A549 (cell line): ENCODE measurements around the gene FCHO2. TPM values are rescaled to one million over a fixed set of nuclear protein-coding genes. Genes with fewer than 3 reads are reported as not detected.

Experiments used
- ATAC-seq, 2 experiments: fragments of 200-7000 bp in 1 of 2; fragments of >200 bp in 1 of 2; cut with Nextera tagmentation in 1 of 2; cut with Tn5 transposase in 1 of 2; 3 replicates each; pipeline versions ENCODE4 v1.8.0 to v1.9.1; 2018 to 2020; ENCODE audit warnings: mild to moderate bottlenecking in 1 of 2, moderate library complexity in 1 of 2
- CTCF ChIA-PET: fragments of 300-600 bp; sonication (Branson Sonifier 250); formaldehyde crosslinking; extraction: SDS; loops from one replicate; lab custom pipeline; 2021; ENCODE audit warnings: antibody characterized with exemption, inconsistent platforms; lab: Yijun Ruan, JAX
- POLR2A ChIA-PET: fragments of 350-600 bp; formaldehyde crosslinking; extraction: SDS; loops from one replicate; lab custom pipeline; 2021; ENCODE audit warnings: antibody characterized with exemption, inconsistent platforms; lab: Yijun Ruan, JAX
- DNase-seq, 2 experiments: peaks; one replicate each; pipeline versions ENCODE4 v3.0.0 to v3.0.0-alpha.2; 2011 to 2016; ENCODE audit warnings: low read depth in 1 of 2, low spot score in 1 of 2
- FAIRE-seq: peaks from 2 replicates; lab custom pipeline; 2011; peaks lifted over from hg19 to GRCh38; lab: Jason Lieb, UNC
- H3K27ac ChIP-seq, 2 experiments: fragments of >200 bp; sonication (Bioruptor Twin); formaldehyde crosslinking; 3 replicates each; pipeline ENCODE4 v1.5.1; 2016 to 2017
- H3K4me1 ChIP-seq: fragments of >200 bp; sonication (Bioruptor Twin); formaldehyde crosslinking; 3 replicates; pipeline ENCODE4 v1.6.1; 2016
- H3K4me2 ChIP-seq: fragments of >200 bp; sonication (Bioruptor Twin); formaldehyde crosslinking; 3 replicates; pipeline ENCODE4 v1.6.1; 2016
- H3K4me3 ChIP-seq: fragments of >200 bp; sonication (Bioruptor Twin); formaldehyde crosslinking; 3 replicates; pipeline ENCODE4 v1.5.1; 2016
- H3K9me3 ChIP-seq: fragments of >200 bp; sonication (Bioruptor Twin); formaldehyde crosslinking; 3 replicates; pipeline ENCODE4 v1.6.1; 2016
- BCL3 ChIP-seq: fragments of >200 bp; sonication (Bioruptor Twin); formaldehyde crosslinking; IDR thresholded peaks from 3 replicates; pipeline ENCODE4 v1.6.1; 2016
- EHF ChIP-seq: fragments of 250-450 bp; sonication (Bioruptor Pico); IDR thresholded peaks from 2 replicates; pipeline ENCODE4 v1.5.0; 2020; ENCODE audit warnings: mild to moderate bottlenecking
- EHMT2 ChIP-seq: fragments of 200-600 bp; sonication (generic); IDR thresholded peaks from 2 replicates; pipeline ENCODE4 v1.6.1; 2016; ENCODE audit warnings: antibody characterized with exemption, low read depth, mild to moderate bottlenecking, moderate library complexity
- FOXS1 ChIP-seq: fragments of 250-450 bp; sonication (Bioruptor Pico); IDR thresholded peaks from 2 replicates; pipeline ENCODE4 v1.5.0; 2020; ENCODE audit warnings: mild to moderate bottlenecking, moderate library complexity
- HDAC2 ChIP-seq: fragments of 200-600 bp; sonication (generic); IDR thresholded peaks from 2 replicates; pipeline ENCODE4 v1.6.1; 2016
- HES2 ChIP-seq: fragments of >200 bp; sonication (Bioruptor Twin); formaldehyde crosslinking; IDR thresholded peaks from 2 replicates; pipeline ENCODE4 v1.6.1; 2016
- JUNB ChIP-seq: fragments of >200 bp; sonication (Bioruptor Twin); formaldehyde crosslinking; IDR thresholded peaks from 2 replicates; pipeline ENCODE4 v1.6.1; 2016
- MAFK ChIP-seq: fragments of 450-650 bp; IDR thresholded peaks from 2 replicates; pipeline ENCODE4 v1.6.1; 2014; ENCODE audit not compliant: partially characterized antibody
- NFE2L2 ChIP-seq: fragments of 150-350 bp; conservative IDR thresholded peaks from 2 replicates; pipeline ENCODE4 v1.6.1; 2014; ENCODE audit warnings: low read length
- NPAS2 ChIP-seq: fragments of 250-450 bp; sonication (Bioruptor Pico); IDR thresholded peaks from 2 replicates; pipeline ENCODE4 v1.8.0; 2022; ENCODE audit warnings: mild to moderate bottlenecking, moderate library complexity, borderline replicate concordance
- NR3C1 ChIP-seq: fragments of >200 bp; sonication (Bioruptor Twin); formaldehyde crosslinking; IDR thresholded peaks from 3 replicates; pipeline ENCODE4 v1.6.1; 2017
- PHF8 ChIP-seq: fragments of 200-600 bp; sonication (generic); IDR thresholded peaks from 2 replicates; pipeline ENCODE4 v1.6.1; 2016; ENCODE audit warnings: low read depth, mild to moderate bottlenecking, antibody characterized with exemption, moderate library complexity, borderline replicate concordance
- RARB ChIP-seq: fragments of 250-450 bp; sonication (Bioruptor Pico); IDR thresholded peaks from 2 replicates; pipeline ENCODE4 v1.8.0; 2021; ENCODE audit warnings: mild to moderate bottlenecking, moderate library complexity
- REST ChIP-seq: fragments of 200-600 bp; sonication (generic); IDR thresholded peaks from 2 replicates; pipeline ENCODE4 v1.6.1; 2016; ENCODE audit warnings: antibody characterized with exemption, mild to moderate bottlenecking, moderate library complexity
- RFX5 ChIP-seq: fragments of 450-650 bp; IDR thresholded peaks from 2 replicates; pipeline ENCODE4 v1.7.1; 2014; ENCODE audit warnings: antibody characterized with exemption, mild to moderate bottlenecking, moderate library complexity
- RNF2 ChIP-seq: fragments of 200-600 bp; sonication (generic); IDR thresholded peaks from 2 replicates; pipeline ENCODE4 v1.6.1; 2016; ENCODE audit warnings: low read depth, mild to moderate bottlenecking, antibody characterized with exemption, moderate library complexity, borderline replicate concordance
- ZSCAN20 ChIP-seq: fragments of 250-450 bp; sonication (Bioruptor Pico); IDR thresholded peaks from 2 replicates; pipeline ENCODE4 v1.8.0; 2022; ENCODE audit warnings: mild to moderate bottlenecking, moderate library complexity
- WGBS: methylation state at CpG from one replicate; pipeline ENCODE4 v1.1.6; 2017; ENCODE audit errors: missing lambda C conversion rate; 5-methylcytosine and 5-hydroxymethylcytosine counted together
- polyA plus RNA-seq, 4 experiments: library from polyadenylated mRNA; depleted of rRNA in 3 of 4; stranded (reverse); fragments of >200 nt; fragmentation: RNase III in 1 of 4; extraction: RNeasy Plus Mini Kit Qiagen cat#74134 plus additional on column Dnase treatment in 1 of 4; gene quantifications; 2 replicates in 3 of 4; 3 replicates in 1 of 4; pipeline ENCODE4 v1.2.3, GENCODE V29; 2011 to 2017
- TF ChIP-seq, protein P1 (sequence below): fragments of 150-350 bp; IDR thresholded peaks from 2 replicates; pipeline ENCODE4 v1.6.1; 2014; ENCODE audit warnings: low read depth, mild to moderate bottlenecking, low read length
- TF ChIP-seq, protein P2 (sequence below): IDR thresholded peaks from 2 replicates; pipeline ENCODE4 v1.6.1; 2012; ENCODE audit warnings: low read depth, borderline replicate concordance

The FCHO2 gene
- polyA plus RNA-seq, 2 of the 4 experiments (the other 2 are of a cell fraction), result 9.1 to 14.9 TPM

DNA sequence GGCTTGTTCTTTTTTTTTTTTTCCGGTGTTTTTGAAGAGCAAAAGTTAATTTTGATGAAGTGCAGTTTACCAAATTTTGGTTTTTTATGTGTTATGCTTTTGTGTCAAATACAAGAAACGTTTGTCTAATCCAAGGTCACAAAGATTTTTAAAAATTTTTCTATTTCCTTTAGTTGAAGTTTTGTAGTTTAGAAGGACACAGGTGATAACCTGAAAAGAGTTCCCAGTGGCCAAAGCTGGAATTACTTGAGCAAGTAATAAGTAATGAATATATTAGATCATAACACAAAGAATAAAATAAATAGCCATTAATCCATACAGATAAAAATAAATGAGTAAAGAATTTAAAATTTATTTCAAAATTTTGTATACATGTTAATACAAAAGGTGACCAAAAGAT, 71.5 kb downstream of the FCHO2 start:
- no peak for DNase-seq
- H3K4me2 ChIP-seq, result no peak overlapping the region
- CTCF ChIA-PET, result interaction anchor here (0.9 to 1.4 kb wide), 3 partner anchors 9 to 189 kb away, joined by 3 to 4 read pairs (median 3); no protein-coding TSS in a partner anchor
- peaks cover 18% of the 10 kb centered on the region for H3K4me1 ChIP-seq
- 51% methylated on average over 2 of the region's 2 CpGs for WGBS
- H3K9me3 ChIP-seq, result no peaks in the 10 kb centered on the region
- no peak overlapping the region for H3K27ac ChIP-seq
- H3K4me3 ChIP-seq, result no peak overlapping the region
- TF ChIP-seq, protein P1, sequence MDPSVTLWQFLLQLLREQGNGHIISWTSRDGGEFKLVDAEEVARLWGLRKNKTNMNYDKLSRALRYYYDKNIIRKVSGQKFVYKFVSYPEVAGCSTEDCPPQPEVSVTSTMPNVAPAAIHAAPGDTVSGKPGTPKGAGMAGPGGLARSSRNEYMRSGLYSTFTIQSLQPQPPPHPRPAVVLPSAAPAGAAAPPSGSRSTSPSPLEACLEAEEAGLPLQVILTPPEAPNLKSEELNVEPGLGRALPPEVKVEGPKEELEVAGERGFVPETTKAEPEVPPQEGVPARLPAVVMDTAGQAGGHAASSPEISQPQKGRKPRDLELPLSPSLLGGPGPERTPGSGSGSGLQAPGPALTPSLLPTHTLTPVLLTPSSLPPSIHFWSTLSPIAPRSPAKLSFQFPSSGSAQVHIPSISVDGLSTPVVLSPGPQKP, result no peak
- TF ChIP-seq HES2 (no peak), ZSCAN20 (CRISPR knock-in tag) (no peak), PHF8 (no peak), EHMT2 (no peak)
- POLR2A ChIA-PET, result interaction anchor here (0.7 to 0.8 kb wide), 2 partner anchors 22 to 72 kb away, joined by 3 read pairs; partner anchors contain the start of gene FCHO2
- FAIRE-seq, result no peak
- ATAC-seq, result no peak

DNA sequence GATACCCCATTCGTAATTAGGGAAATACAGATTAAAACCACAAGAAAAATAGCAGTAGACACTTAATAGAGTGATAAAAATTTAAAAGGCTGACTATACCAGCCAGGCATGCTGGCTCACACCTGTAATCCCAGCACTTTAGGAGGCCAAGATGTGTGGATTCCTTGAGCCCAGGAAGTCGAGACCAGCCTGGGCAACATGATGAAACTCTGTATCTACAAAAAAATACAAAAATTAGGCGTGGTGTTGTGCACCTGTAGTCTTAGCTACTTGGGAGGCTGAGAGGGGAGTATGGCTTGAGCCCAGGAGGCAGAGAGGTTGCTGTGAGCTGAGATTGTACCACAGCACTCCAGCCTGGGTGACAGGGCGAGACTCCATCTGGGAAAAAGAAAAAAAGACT, 72.0 kb downstream of the FCHO2 start:
- H3K27ac ChIP-seq, result no peak overlapping the region
- TF ChIP-seq NR3C1 (no peak), RARB (no peak), RFX5 (no peak), BCL3 (no peak), MAFK (no peak), HDAC2 (no peak), REST (no peak), NFE2L2 (no peak), NPAS2 (CRISPR knock-in tag) (no peak), FOXS1 (CRISPR knock-in tag) (no peak), RNF2 (no peak), JUNB (no peak), EHF (no peak)
- TF ChIP-seq, protein P1, result no peak
- TF ChIP-seq, protein P2, sequence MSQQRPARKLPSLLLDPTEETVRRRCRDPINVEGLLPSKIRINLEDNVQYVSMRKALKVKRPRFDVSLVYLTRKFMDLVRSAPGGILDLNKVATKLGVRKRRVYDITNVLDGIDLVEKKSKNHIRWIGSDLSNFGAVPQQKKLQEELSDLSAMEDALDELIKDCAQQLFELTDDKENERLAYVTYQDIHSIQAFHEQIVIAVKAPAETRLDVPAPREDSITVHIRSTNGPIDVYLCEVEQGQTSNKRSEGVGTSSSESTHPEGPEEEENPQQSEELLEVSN, result no peak
- no peaks in the 10 kb centered on the region for H3K9me3 ChIP-seq
- H3K4me2 ChIP-seq, result no peak overlapping the region
- H3K4me1 ChIP-seq, result peaks cover 18% of the 10 kb centered on the region
- DNase-seq, result no peak
- ChIA-PET POLR2A (interaction anchor here (0.7 to 0.8 kb wide), 2 partner anchors 21 to 72 kb away, joined by 3 read pairs; partner anchors contain the start of gene FCHO2), CTCF (interaction anchor here (0.9 to 1.4 kb wide), 3 partner anchors 9 to 188 kb away, joined by 3 to 4 read pairs (median 3); no protein-coding TSS in a partner anchor)
- FAIRE-seq, result no peak
- H3K4me3 ChIP-seq, result no peak overlapping the region
- no peak for ATAC-seq
- 89% methylated on average over 4 of the region's 4 CpGs for WGBS
